SU-DHL-6 (cell line): Measurements from ENCODE around the gene VPREB1.
"Not testable (repeated sequence)": the region's sequence is repeated elsewhere in the genome, so short reads cannot be mapped to it uniquely, and the experiment has no call there.

Experiments
- EZH2phosphoT487 ChIP-seq: fragments of 200-600 bp; sonication (generic), shearing (Covaris generic); conservative IDR thresholded peaks from 2 replicates; pipeline ENCODE4 v1.6.1; 2018; ENCODE audit warnings: mild to moderate bottlenecking, antibody characterized with exemption, low read length, moderate library complexity, mixed read lengths
- TF ChIP-seq, protein P1 (sequence below): fragments of 200-600 bp; sonication (generic); IDR thresholded peaks from one replicate; pipeline ENCODE4 v1.5.1; 2017; ENCODE audit warnings: antibody characterized with exemption, mild to moderate bottlenecking, low read length, moderate library complexity; ENCODE audit not compliant: insufficient read depth, poor library complexity, severe bottlenecking

DNA sequence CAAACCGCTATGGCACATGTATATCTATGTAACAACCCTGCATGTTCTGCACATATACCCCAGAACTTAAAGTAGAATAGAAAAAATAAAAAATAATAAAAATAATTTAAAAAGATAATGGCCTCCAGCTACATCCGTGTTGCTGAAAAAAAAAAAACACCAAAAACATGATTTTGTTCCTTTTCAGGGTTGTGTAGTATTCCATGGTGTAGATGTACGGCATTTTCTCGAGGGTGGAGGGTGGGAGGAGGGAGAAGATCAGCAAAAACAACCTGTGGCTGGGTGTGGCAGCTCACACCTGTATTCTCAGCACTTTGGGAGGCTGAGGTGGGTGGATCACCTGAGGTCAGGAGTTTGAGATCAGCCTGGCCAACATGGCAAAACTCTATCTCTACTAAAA, 16.0 kb downstream of the VPREB1 start:
- TF ChIP-seq, protein P1, sequence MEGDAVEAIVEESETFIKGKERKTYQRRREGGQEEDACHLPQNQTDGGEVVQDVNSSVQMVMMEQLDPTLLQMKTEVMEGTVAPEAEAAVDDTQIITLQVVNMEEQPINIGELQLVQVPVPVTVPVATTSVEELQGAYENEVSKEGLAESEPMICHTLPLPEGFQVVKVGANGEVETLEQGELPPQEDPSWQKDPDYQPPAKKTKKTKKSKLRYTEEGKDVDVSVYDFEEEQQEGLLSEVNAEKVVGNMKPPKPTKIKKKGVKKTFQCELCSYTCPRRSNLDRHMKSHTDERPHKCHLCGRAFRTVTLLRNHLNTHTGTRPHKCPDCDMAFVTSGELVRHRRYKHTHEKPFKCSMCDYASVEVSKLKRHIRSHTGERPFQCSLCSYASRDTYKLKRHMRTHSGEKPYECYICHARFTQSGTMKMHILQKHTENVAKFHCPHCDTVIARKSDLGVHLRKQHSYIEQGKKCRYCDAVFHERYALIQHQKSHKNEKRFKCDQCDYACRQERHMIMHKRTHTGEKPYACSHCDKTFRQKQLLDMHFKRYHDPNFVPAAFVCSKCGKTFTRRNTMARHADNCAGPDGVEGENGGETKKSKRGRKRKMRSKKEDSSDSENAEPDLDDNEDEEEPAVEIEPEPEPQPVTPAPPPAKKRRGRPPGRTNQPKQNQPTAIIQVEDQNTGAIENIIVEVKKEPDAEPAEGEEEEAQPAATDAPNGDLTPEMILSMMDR = not testable (repeated sequence)
- TF ChIP-seq EZH2phosphoT487 = not testable (repeated sequence)
